Keratinocyte (primary cell): ENCODE data around the gene OR10K1. TPM values are rescaled to one million over a fixed set of nuclear protein-coding genes. Genes with fewer than 3 reads are reported as not detected.

Source experiments
- DNase-seq: peaks from one replicate; pipeline ENCODE4 v3.0.0-alpha.2; 2011; ENCODE audit warnings: low read depth, missing footprints, low spot score
- FAIRE-seq: peaks from 2 replicates; lab custom pipeline; 2011; peaks lifted over from hg19 to GRCh38; lab: Jason Lieb, UNC
- H2AFZ ChIP-seq: 2 replicates; pipeline ENCODE4 v1.6.0; 2012; ENCODE audit warnings: low read length, control low read depth, inconsistent platforms; ENCODE audit not compliant: control insufficient read depth
- H3K27ac ChIP-seq: 2 replicates; pipeline ENCODE4 v1.5.1; 2011; ENCODE audit warnings: low read length; ENCODE audit not compliant: control insufficient read depth, insufficient read depth
- H3K27me3 ChIP-seq: 3 replicates; pipeline ENCODE4 v1.6.0; 2011; ENCODE audit warnings: low read length; ENCODE audit not compliant: control insufficient read depth, insufficient read depth; ENCODE audit errors: extremely low read depth
- H3K36me3 ChIP-seq, 2 experiments: 2 replicates in 1 of 2; 3 replicates in 1 of 2; pipeline ENCODE4 v1.5.1; 2011; ENCODE audit warnings: low read length in 2 of 2, mild to moderate bottlenecking in 1 of 2; ENCODE audit not compliant: control insufficient read depth in 2 of 2, insufficient read depth in 2 of 2; ENCODE audit errors: extremely low read depth in 1 of 2
- H3K4me1 ChIP-seq: 3 replicates; pipeline ENCODE4 v1.5.1; 2011; ENCODE audit warnings: low read length; ENCODE audit not compliant: control insufficient read depth, insufficient read depth; ENCODE audit errors: extremely low read depth
- H3K4me2 ChIP-seq: 3 replicates; pipeline ENCODE4 v1.6.0; 2011; ENCODE audit warnings: low read depth, low read length; ENCODE audit not compliant: control insufficient read depth, insufficient read depth; ENCODE audit errors: extremely low read depth
- H3K4me3 ChIP-seq, 3 experiments: fragments of 200-600 bp in 1 of 3; sonication (generic) in 1 of 3; 2 replicates in 2 of 3; 3 replicates in 1 of 3; pipeline ENCODE4 v1.5.1; 2011 to 2016; ENCODE audit warnings: low read length in 3 of 3, mild to moderate bottlenecking in 3 of 3, control low read depth in 2 of 3, inconsistent platforms in 1 of 3, low read depth in 1 of 3, mixed read lengths in 1 of 3, mixed run types in 1 of 3, moderate library complexity in 1 of 3; ENCODE audit not compliant: control insufficient read depth in 2 of 3, insufficient read depth in 2 of 3; ENCODE audit errors: extremely low read depth in 1 of 3
- H3K79me2 ChIP-seq: 2 replicates; pipeline ENCODE4 v1.6.0; 2012; ENCODE audit warnings: low read length; ENCODE audit not compliant: control insufficient read depth, insufficient read depth
- H3K9ac ChIP-seq: 3 replicates; pipeline ENCODE4 v1.6.0; 2011; ENCODE audit warnings: low read length; ENCODE audit not compliant: control insufficient read depth, insufficient read depth; ENCODE audit errors: extremely low read depth
- H3K9me1 ChIP-seq: 3 replicates; pipeline ENCODE4 v1.6.0; 2011; ENCODE audit warnings: low read length; ENCODE audit not compliant: control insufficient read depth, insufficient read depth; ENCODE audit errors: extremely low read depth
- H3K9me3 ChIP-seq: 2 replicates; pipeline ENCODE4 v1.5.1; 2012; ENCODE audit warnings: low read depth, low read length; ENCODE audit not compliant: control insufficient read depth
- H4K20me1 ChIP-seq: 3 replicates; pipeline ENCODE4 v1.6.0; 2011; ENCODE audit warnings: low read length; ENCODE audit not compliant: control insufficient read depth, insufficient read depth; ENCODE audit errors: extremely low read depth
- EZH2 ChIP-seq: IDR thresholded peaks from one replicate; pipeline ENCODE4 v1.6.1; 2012; ENCODE audit warnings: inconsistent platforms, mild to moderate bottlenecking, low read length, moderate library complexity
- dilution Hi-C: fragments of 300-500 bp; cut with MboI; formaldehyde crosslinking; loops from one replicate; pipeline ENCODE4 v1.7.0; 2020; ENCODE audit warnings: low sequenced_read_pairs; ENCODE audit not compliant: extremely low pct_ligation_motif_present
- polyA plus RNA-seq, 5 experiments: library from polyadenylated mRNA; depleted of rRNA in 3 of 5; stranded (reverse) in 3 of 5; stranded (forward) in 1 of 5; unstranded in 1 of 5; fragments of >200 nt; gene quantifications; 1 replicate in 1 of 5; 2 replicates in 3 of 5; 3 replicates in 1 of 5; pipeline versions ENCODE4 v1.2.1 to v1.2.3, GENCODE V29; 2011 to 2012; ENCODE audit warnings: missing spikeins in 2 of 5, low read depth in 1 of 5, low replicate concordance in 1 of 5
- TF ChIP-seq, protein P1 (sequence below), 3 experiments: IDR thresholded peaks in 1 of 3; conservative IDR thresholded peaks in 1 of 3; optimal IDR thresholded peaks in 1 of 3; 2 replicates in 2 of 3; 3 replicates in 1 of 3; pipeline versions ENCODE3 to v1.5.1; 2011; ENCODE audit warnings: low read length in 3 of 3, mild to moderate bottlenecking in 3 of 3, moderate library complexity in 2 of 3, control low read depth in 1 of 3, inconsistent platforms in 1 of 3; ENCODE audit not compliant: insufficient read depth in 2 of 3; ENCODE audit errors: extremely low read depth in 1 of 3

Gene OR10K1
- polyA plus RNA-seq, 1 donor (not counting 4 experiments of a cell fraction or from before 2014, with no cell fraction given) = not detected

DNA sequence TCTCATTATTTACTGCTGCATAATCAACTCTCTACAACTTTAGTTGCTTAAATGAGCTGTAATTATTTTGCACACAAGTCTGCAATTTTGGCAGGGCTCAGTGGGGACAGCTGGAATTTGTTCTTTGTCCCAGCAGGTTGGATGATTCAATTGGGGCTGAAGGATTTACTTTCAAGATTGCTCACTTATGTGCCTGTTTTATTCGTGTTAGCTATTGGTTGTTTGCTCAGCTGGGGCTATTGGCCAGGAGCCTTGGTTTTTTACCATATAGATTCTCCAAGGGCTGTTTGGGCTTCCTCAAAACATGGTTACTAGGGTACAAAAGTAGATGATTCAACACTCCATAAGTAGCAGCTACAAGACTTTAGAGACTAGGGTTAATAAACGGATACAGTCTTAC, 23.8 kb downstream of the OR10K1 start:
- Histone ChIP-seq H3K27me3 (no peaks in the 10 kb centered on the region), H3K9ac (no peak overlapping the region), H3K4me2 (no peak overlapping the region), H3K4me1 (no peaks in the 10 kb centered on the region), H3K9me3 (no peaks in the 10 kb centered on the region), H3K4me3 (no peak overlapping the region), H4K20me1 (no peaks in the 10 kb centered on the region), H3K79me2 (no peaks in the 10 kb centered on the region), H2AFZ (no peak overlapping the region), H3K36me3 (no peaks in the 10 kb centered on the region), H3K27ac (no peak overlapping the region), H3K9me1 (no peaks in the 10 kb centered on the region)
- no peak for FAIRE-seq
- dilution Hi-C loops = no loop called here
- no peak for DNase-seq
- no peak for TF ChIP-seq EZH2
- TF ChIP-seq, protein P1, sequence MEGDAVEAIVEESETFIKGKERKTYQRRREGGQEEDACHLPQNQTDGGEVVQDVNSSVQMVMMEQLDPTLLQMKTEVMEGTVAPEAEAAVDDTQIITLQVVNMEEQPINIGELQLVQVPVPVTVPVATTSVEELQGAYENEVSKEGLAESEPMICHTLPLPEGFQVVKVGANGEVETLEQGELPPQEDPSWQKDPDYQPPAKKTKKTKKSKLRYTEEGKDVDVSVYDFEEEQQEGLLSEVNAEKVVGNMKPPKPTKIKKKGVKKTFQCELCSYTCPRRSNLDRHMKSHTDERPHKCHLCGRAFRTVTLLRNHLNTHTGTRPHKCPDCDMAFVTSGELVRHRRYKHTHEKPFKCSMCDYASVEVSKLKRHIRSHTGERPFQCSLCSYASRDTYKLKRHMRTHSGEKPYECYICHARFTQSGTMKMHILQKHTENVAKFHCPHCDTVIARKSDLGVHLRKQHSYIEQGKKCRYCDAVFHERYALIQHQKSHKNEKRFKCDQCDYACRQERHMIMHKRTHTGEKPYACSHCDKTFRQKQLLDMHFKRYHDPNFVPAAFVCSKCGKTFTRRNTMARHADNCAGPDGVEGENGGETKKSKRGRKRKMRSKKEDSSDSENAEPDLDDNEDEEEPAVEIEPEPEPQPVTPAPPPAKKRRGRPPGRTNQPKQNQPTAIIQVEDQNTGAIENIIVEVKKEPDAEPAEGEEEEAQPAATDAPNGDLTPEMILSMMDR (optimal IDR thresholded peaks at IDR 0.05 in 1 of 3, IDR thresholded peaks at IDR 0.05 in 1 of 3, conservative IDR thresholded peaks at IDR 0.05 in 1 of 3; ENCODE audit: extremely low read depth in 1 of 3, insufficient read depth in 2 of 3, low read length in 3 of 3) = no peak

DNA sequence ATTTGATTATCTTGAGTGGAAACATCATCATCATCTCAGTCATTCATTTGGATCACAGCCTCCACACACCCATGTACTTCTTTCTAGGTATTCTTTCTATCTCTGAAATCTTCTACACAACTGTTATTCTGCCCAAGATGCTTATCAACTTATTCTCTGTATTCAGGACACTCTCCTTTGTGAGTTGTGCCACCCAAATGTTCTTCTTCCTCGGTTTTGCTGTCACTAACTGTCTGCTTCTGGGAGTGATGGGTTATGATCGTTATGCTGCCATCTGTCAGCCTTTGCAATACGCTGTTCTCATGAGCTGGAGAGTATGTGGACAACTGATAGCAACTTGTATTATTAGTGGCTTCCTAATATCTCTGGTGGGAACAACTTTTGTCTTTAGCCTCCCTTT, 29.7 kb downstream of the OR10K1 start:
- no peak overlapping the region for H2AFZ ChIP-seq
- dilution Hi-C loops = no loop called here
- no peak overlapping the region for H3K4me2 ChIP-seq
- DNase-seq (no peak), FAIRE-seq (no peak)
- no peaks in the 10 kb centered on the region for H3K9me1 ChIP-seq
- no peak overlapping the region for H3K27ac ChIP-seq
- no peaks in the 10 kb centered on the region for H3K36me3 ChIP-seq
- TF ChIP-seq, protein P1 (optimal IDR thresholded peaks at IDR 0.05 in 1 of 3, IDR thresholded peaks at IDR 0.05 in 1 of 3, conservative IDR thresholded peaks at IDR 0.05 in 1 of 3; ENCODE audit: extremely low read depth in 1 of 3, insufficient read depth in 2 of 3, low read length in 3 of 3) = no peak
- no peak for TF ChIP-seq EZH2
- no peaks in the 10 kb centered on the region for H4K20me1 ChIP-seq
- no peak overlapping the region for H3K9ac ChIP-seq
- no peaks in the 10 kb centered on the region for H3K9me3 ChIP-seq
- H3K4me1 ChIP-seq = no peaks in the 10 kb centered on the region
- H3K79me2 ChIP-seq = no peaks in the 10 kb centered on the region
- no peak overlapping the region for H3K4me3 ChIP-seq
- no peaks in the 10 kb centered on the region for H3K27me3 ChIP-seq
